ENCODE results near the gene NRF1. TPM values are rescaled to one million over a fixed set of nuclear protein-coding genes. Genes with fewer than 3 reads are reported as not detected.

Gene NRF1
- total and polyA plus RNA-seq, 9 donors: 11.5 to 33.5 (median 21.7) TPM

DNA sequence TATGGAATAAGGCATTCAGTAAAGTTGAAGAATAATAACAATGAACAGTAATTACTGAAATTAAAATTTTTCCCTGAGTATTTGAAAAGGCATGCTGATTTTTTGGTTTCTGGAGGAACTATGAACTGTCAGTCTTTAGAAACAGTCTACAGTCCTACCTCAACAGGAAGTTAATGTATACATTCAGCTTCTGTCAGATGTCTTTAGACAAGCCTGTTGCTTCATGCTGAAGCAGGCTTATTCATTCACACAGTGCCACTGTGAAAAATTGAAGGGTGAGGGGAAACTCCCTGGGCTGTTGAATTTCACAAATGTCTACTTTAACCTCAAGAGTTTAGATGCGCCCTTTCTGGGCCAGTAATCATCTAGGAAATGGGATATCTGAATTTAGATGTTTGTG lies 3.5 kb downstream of the NRF1 start:
- no peak overlapping the region for H3K27ac ChIP-seq
- H3K9me3 ChIP-seq: no peaks in the 10 kb centered on the region
- no peaks in the 10 kb centered on the region for H3K36me3 ChIP-seq
- no peak for DNase-seq
- no peaks in the 10 kb centered on the region for H3K27me3 ChIP-seq
- H3K4me1 ChIP-seq (ENCODE audit: insufficient read depth): peaks cover 12% of the 10 kb centered on the region
- 90 to 97% (median 92%) methylated on average over 1 of the region's 1 CpG for whole genome bisulfite sequencing, 3 donors
- H3K4me3 ChIP-seq: no peak overlapping the region
- no peak for TF ChIP-seq POLR2A (IDR thresholded peaks at IDR 0.05)
- TF ChIP-seq, protein P1, sequence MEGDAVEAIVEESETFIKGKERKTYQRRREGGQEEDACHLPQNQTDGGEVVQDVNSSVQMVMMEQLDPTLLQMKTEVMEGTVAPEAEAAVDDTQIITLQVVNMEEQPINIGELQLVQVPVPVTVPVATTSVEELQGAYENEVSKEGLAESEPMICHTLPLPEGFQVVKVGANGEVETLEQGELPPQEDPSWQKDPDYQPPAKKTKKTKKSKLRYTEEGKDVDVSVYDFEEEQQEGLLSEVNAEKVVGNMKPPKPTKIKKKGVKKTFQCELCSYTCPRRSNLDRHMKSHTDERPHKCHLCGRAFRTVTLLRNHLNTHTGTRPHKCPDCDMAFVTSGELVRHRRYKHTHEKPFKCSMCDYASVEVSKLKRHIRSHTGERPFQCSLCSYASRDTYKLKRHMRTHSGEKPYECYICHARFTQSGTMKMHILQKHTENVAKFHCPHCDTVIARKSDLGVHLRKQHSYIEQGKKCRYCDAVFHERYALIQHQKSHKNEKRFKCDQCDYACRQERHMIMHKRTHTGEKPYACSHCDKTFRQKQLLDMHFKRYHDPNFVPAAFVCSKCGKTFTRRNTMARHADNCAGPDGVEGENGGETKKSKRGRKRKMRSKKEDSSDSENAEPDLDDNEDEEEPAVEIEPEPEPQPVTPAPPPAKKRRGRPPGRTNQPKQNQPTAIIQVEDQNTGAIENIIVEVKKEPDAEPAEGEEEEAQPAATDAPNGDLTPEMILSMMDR (IDR thresholded peaks at IDR 0.05): no peak
- no peak for TF ChIP-seq EP300 (IDR thresholded peaks at IDR 0.05)
- intact Hi-C loops (cut with DNase I): loop anchor here in 1 of 4 donors (10.0 kb wide), 1 partner anchor 210 kb away; no protein-coding TSS in a partner anchor

DNA sequence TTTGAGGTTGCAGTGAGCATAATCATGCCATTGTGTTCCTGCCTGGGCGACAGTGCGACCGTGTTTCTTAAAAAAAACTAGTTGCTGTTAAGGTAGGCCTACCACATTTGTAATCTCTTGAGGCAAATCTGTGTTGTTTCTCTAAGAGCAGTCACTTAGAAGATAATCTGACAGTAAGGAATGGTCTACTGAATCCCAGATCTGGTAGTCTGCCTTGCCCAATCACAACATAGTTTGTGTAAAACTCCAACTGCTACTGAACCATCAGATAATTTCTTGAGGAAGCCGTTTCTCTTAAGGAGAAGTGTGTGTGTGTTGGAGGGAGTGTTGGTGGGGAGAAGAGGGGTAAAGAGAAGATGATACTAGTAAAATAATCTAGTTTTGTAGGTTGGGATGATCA lies 5.0 kb downstream of the NRF1 start:
- peaks cover 7% of the 10 kb centered on the region for H3K4me1 ChIP-seq (ENCODE audit: insufficient read depth)
- no peaks in the 10 kb centered on the region for H3K27me3 ChIP-seq
- no peaks in the 10 kb centered on the region for H3K36me3 ChIP-seq
- no peak overlapping the region for H3K4me3 ChIP-seq
- no peak for DNase-seq
- 72 to 88% (median 83%) methylated on average over 4 of the region's 4 CpGs for WGBS, 3 donors
- H3K9me3 ChIP-seq: no peaks in the 10 kb centered on the region
- no peak overlapping the region for H3K27ac ChIP-seq
- intact Hi-C loops (cut with DNase I): loop anchor here in 1 of 4 donors (10.0 kb wide), 1 partner anchor 208 kb away; no protein-coding TSS in a partner anchor
- TF ChIP-seq EP300 (IDR thresholded peaks at IDR 0.05): no peak
- TF ChIP-seq POLR2A (IDR thresholded peaks at IDR 0.05): no peak
- TF ChIP-seq, protein P1 (IDR thresholded peaks at IDR 0.05): no peak

GRCh38 chr7:129617178-129617577 lies 5.7 kb downstream of the NRF1 start:
- Histone ChIP-seq H3K36me3 (no peaks in the 10 kb centered on the region), H3K27ac (no peak overlapping the region), H3K27me3 (no peaks in the 10 kb centered on the region), H3K9me3 (no peaks in the 10 kb centered on the region), H3K4me3 (no peak overlapping the region), H3K4me1 (ENCODE audit: insufficient read depth) (peaks cover 7% of the 10 kb centered on the region)
- 93 to 97% (median 93%) methylated on average over 3 of the region's 3 CpGs for WGBS, 3 donors
- DNase-seq: no peak
- intact Hi-C loops (cut with DNase I): loop anchor here in 1 of 4 donors (10.0 kb wide), 1 partner anchor 208 kb away; no protein-coding TSS in a partner anchor
- TF ChIP-seq POLR2A (IDR thresholded peaks at IDR 0.05) (no peak), EP300 (IDR thresholded peaks at IDR 0.05) (no peak)
- TF ChIP-seq, protein P1 (IDR thresholded peaks at IDR 0.05): no peak

DNA sequence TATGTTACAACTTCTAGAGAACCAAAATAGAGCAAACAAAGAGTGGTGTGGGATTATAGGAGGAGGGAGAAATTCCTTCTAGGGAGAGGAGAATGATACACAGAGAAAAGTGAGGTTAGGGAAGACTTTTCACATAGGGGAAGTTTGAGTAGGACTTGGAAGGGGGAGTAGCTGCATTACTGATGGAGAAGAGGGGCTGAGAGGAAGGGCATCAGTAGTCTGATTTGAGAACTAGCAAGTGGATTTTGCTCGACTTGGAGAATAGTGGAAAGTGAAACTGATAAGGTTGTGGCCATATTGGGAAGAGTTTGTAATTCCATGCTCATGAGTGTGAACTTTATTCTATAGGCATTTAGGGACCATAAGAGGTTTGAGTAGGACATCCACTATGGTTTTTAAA lies 6.1 kb downstream of the NRF1 start:
- no peaks in the 10 kb centered on the region for H3K27me3 ChIP-seq
- peaks cover 9% of the 10 kb centered on the region for H3K4me1 ChIP-seq (ENCODE audit: insufficient read depth)
- H3K4me3 ChIP-seq: no peak overlapping the region
- H3K36me3 ChIP-seq: no peaks in the 10 kb centered on the region
- WGBS, 3 donors: 52 to 67% (median 56%) methylated on average over 1 of the region's 1 CpG
- H3K27ac ChIP-seq: no peak overlapping the region
- no peak for DNase-seq
- TF ChIP-seq, protein P1 (IDR thresholded peaks at IDR 0.05): no peak
- TF ChIP-seq EP300 (IDR thresholded peaks at IDR 0.05) (no peak), POLR2A (IDR thresholded peaks at IDR 0.05) (no peak)
- intact Hi-C loops (cut with DNase I): loop anchor here in 1 of 4 donors (10.0 kb wide), 1 partner anchor 207 kb away; no protein-coding TSS in a partner anchor
- no peaks in the 10 kb centered on the region for H3K9me3 ChIP-seq

Data from ovary (tissue), 9 donors.